Fibroblast of skin of right biceps (primary cell): ENCODE results near the gene IFITM5.

Experiments used
- DNase-seq: peaks from one replicate; pipeline ENCODE4 v3.0.0-alpha.2; 2013

Gene IFITM5

GRCh38 chr11:257766-258493 is 41.4 kb downstream of the IFITM5 start:
- DNase-seq, result no peak

GRCh38 chr11:256952-257737 is 42.2 kb downstream of the IFITM5 start:
- DNase-seq, result no peak

DNA sequence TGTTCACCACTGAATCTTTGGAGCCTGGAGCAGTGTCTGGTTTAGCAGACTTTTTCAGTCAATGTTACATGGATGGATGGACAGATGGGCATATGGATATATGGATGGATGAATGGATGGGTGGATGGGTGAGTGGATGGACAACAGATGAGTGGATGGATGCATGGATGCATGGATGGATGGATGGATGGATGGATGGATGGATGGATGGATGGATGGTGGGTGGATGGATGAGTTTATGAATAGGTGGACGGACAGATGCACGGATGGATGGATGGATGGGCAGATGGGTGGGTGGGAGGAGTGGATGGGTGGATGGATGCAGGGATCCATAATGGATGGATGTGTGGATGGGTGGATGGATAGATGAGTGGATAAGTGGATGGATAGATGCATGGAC is 43.5 kb downstream of the IFITM5 start:
- no peak for DNase-seq

- peak; percentile 47 for DNase-seq
Observed at GRCh38 chr11:255176-255575, 44.1 kb downstream of the IFITM5 start.

GRCh38 chr11:253886-254270 is 45.4 kb downstream of the IFITM5 start:
- no peak for DNase-seq

DNA sequence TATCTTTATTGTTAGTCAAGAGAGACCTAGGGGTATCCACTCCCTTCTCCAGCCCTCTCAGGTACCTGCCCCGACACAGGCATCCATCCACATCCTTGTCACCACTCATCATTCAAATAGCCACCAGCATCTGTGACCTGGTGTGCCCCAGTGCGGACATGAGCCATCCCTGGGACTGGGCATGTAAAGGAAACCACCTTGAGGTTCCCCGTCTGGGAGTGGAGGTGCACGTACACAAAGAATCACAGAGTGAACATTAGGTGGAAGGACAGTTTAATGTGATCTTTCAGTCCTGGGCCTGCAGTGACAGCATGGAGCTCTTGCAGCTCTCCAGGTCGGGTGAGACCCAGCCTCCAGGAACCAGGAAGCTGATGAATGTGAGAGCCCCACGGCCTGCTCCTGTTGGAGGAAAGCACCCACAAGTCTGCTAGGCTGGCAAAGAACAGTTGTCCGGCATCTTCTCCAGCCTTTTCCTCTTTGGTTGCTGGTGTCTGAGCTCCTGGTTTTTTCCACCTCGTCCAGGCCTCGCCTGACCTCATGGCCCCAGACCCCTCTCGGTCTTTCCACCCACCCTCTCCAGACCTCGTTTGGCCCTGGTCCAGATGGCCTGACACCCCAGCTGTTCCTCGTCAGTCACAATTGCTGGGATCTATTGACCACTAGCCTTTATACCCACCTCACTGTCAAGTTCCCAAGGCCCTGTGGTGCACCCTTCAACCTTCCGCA is 46.0 kb downstream of the IFITM5 start:
- DNase-seq, result no peak

DNA sequence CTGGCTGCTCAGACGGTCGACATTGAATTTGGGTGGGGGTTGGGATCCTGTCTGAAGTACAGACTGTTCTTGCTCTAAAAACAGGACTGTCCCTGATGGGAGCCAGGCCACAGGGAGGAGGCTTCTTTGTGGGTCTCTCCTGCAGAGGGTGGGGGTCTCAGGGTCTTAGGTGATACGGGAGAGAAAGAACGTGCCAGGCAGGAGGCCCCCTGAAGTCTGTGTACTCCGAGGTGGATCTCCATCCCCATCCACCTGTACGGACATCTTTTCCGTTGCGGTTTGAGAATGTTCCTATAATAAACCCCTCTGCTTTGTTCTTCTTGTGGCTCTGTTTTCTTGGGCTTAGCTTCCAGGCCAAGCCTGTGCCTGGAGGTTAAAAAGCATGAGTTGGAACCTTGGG is 46.7 kb downstream of the IFITM5 start:
- DNase-seq, result no peak

- no peak for DNase-seq
Observed at GRCh38 chr11:251550-251949, 47.8 kb downstream of the IFITM5 start.

DNA sequence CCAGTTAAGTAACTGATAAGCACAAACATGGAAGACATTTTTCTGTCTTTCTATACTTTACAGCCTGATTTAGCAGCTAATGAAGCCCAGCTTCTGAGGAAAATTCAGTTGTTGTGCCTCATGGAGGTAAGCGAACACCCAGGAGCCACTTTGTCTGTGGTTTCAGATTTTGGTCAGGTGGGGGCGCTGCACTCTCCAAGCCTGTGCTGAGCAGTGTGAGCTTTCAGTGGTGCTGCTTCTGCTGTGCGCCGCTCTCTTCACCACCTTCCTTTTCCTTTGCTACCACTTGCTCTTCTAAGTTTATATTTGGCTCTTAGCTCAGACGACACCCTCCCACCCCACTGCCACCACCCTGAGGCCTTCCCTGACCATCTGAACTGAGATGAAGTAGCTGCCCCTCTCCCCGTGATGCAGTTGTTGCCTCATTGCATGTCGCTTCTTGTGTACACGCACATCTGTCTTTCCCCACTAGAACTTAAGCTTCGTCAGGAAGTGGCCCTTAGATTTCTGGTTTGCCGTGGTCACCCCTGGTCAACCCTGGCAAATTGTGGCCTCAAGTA is 48.5 kb downstream of the IFITM5 start:
- peak; percentile 42 for DNase-seq

DNA sequence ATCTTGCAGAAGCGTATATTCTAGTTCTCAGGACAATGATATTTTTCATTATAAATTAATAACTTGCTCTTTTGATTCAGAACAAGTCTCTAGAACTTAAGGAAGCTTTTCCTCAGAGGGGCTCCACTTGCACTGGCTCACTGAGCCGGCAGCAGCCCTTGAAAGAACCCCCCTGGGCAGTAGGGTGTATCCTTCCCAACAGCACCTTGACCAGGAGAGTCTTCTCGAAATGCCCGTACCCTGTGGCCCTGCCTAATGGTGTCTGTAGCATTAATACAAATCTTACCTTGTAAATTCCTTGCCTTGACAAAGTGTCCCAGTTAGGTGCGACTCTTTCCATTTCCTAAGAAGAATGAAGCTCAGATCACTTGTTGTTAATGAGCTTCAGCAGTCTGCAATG is 49.1 kb downstream of the IFITM5 start:
- no peak for DNase-seq

- no peak for DNase-seq
Observed at GRCh38 chr11:249062-249461, 50.3 kb downstream of the IFITM5 start.
